ENCODE data around the gene STK11IP.

Gene STK11IP

GRCh38 chr2:219591091-219591490 is 6.6 kb upstream of the STK11IP start:
- no peak for DNase-seq

GRCh38 chr2:219592736-219593135 is 4.9 kb upstream of the STK11IP start:
- no peak for DNase-seq

- no peak for DNase-seq
Measured at GRCh38 chr2:219593154-219593553, 4.5 kb upstream of the STK11IP start.

DNA sequence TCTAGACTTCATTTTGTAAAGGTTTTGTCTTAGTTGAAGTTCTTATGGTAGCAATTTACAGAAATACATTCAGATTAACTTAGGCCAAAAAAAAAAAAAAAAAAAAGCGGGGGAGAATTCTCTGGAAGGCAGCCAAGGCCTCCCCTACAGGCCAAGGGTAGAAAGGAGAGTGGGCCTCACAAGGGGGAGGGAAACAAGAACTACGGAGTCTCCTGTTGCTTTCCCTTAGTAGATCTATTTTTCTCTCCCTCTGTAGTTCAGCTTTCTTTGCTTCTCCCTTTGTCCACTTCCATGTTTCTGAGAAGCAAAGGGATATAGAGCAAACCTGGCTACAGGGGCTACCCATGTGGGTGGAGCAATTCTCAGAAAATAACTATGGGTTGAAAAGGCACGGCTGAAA is 2.4 kb upstream of the STK11IP start:
- no peak for DNase-seq

DNA sequence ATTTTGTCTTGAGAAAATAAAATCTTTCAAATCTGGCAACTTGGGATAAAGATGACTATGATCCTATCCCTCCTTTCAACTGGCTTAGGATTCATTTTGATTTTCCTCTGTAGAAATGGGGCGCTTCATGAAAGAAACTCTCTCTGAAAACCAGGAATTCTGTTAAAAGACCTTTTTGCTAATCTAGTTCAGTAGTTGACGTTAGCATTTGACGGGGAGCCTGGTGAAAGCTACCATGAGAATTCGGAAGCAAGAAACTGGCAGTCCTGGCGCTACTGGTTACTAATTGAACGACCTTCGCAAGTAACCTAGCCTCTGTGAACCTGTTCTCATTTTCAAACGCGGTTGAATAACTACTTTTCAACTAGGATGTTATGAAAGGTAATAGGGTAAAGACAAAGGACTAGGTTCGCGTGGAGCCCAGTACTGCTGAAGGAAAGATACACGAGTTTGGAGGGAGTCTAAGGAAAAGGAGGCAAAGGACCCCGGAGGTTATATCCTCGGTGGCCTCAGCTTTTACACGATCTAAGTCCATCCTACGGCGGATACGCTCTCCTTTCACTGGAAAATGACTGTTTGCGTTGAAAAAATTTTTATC is 604 bp upstream of the STK11IP start:
- peak in 1 of 6 experiments; percentile 14 for DNase-seq

DNA sequence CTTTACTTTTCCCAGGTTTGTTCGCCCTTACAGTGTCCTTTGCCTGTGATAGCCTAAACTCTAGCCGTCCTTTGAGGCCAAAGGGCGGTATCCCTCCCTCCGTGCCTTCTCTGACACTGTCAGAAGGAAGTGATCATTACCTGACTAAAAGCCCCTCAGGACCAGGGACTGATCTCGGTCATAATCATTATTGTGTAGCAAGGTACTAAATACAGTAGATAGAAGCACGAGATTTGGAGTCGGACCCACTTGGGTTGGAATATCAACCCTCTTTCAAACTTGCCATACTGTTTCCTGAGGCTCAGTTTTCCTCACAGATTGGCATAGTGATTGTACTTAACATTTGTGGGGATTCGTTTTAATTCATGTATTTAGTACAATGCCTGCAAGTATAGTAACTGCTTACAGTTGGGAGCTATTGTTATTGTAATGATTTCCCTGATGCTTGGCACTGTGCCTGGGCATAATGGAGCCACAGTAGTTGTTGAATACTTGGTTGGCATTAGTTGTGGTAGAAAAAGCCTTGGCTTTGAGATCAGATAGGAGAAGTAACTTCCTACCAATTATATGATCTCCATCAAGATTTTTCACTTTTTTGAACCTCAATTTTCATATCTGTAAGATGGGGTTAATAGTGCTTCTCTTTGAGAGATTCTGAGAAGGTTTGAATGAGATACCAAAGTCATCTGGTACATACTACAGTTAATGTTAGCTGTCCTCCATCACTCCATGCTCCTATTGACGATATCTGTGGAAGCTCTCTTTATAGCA is 836 bp downstream of the STK11IP start:
- no peak for DNase-seq

- DNase-seq, result no peak
Measured at GRCh38 chr2:219603771-219604170, 6.1 kb downstream of the STK11IP start.

- DNase-seq, result no peak
Measured at GRCh38 chr2:219605607-219605954, 7.9 kb downstream of the STK11IP start.

- DNase-seq, result no peak
Measured at GRCh38 chr2:219607931-219608330, 10.3 kb downstream of the STK11IP start.

DNA sequence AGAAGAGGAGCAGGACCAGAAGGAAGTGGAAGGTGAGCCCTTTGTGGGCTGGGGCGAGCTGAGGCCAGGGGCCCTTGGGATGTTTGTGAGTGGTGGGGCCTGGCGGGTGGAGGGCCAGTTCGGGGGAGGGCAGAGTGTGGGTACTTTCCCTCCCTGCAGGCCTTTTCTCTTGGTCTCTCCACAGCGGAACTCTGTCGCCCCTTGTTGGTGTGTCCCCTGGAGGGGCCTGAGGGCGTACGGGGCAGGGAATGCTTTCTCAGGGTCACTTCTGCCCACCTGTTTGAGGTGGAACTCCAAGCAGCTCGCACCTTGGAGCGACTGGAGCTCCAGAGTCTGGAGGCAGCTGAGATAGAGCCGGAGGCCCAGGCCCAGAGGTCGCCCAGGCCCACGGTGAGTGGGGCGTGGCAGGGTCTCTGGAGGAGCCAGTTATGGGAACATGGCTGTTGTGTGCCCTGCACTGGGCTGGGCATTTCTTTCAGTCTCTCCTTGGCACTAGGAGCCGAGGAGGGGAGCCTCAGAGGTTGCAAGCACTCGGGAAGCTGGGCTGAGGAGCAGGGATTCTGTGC is 10.8 kb downstream of the STK11IP start:
- DNase-seq, result no peak

DNA sequence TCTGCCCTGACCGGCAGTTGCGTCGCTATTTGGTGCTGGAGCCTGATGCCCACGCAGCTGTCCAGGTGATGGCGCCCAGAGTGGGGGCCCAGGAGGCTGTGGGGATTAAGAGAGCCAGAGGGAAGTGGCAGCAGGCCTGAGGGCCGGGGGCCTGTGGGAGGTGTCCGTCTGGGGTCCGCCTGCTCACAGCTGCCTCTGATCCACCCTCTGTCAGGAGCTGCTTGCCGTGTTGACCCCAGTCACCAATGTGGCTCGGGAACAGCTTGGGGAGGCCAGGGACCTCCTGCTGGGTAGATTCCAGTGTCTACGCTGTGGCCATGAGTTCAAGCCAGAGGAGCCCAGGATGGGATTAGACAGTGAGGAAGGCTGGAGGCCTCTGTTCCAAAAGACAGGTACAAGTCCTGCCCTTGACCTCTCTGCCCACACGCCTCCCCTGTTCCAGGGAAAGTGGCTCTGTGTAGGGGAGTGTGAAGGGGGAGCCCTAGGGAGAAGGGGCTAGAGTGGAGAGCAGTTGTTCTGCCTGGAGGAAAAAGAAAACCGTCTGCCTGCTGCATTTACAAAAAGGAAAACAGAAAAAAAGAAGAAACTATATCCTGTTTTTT is 11.6 kb downstream of the STK11IP start:
- DNase-seq, result no peak

DNA sequence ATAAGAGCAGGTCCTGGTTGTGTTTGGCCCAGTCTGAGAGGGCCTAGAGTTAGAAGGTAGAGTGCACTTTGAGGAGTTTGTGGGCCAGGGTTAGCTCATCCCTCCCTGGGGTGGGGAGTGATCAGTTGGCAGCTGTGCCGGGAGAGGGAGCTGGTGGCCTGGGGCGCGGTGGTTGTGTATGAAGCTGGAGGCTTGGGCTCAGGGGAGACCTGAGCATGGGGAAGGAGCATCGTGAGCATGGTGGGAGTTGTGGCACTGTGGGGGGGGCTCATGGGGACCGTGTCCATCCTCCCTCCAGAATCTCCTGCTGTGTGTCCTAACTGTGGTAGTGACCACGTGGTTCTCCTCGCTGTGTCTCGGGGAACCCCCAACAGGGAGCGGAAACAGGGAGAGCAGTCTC is 13.6 kb downstream of the STK11IP start:
- no peak for DNase-seq

DNA sequence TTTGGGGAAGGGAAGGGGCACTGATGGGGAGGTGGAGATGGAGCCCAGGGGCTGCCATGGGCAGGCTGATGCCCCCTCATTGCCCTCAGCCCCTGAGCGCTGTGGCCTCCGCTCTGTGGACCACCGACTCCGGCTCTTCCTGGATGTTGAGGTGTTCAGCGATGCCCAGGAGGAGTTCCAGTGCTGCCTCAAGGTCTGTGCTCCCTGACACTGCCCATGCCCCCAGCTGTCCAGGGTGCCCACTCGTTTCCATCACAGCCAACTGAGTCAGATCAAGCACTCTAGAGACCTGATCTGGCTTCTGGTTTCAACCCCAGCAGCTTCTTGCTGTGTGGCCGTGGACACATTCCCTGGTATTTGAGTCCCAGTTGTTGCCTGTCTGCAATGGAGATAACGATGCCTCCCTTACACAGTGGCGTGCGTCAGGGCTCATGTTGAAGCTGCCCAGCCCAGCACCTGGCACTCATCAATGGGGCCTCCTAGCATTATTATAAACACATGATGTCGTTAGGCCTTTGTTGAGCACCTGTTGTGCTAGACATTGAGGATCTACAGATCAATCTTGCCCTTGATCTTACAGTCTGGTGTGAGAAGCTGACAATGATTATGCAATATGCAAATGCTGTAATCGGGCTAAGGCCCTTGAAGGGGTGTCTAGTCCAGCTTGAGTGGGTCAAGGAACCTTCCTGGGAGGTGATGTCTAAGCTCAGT is 14.4 kb downstream of the STK11IP start:
- no peak for DNase-seq

- DNase-seq, result peak in 2 of 6 experiments; percentile 6 to 7
Measured at GRCh38 chr2:219612577-219613286, 15.1 kb downstream of the STK11IP start.

DNA sequence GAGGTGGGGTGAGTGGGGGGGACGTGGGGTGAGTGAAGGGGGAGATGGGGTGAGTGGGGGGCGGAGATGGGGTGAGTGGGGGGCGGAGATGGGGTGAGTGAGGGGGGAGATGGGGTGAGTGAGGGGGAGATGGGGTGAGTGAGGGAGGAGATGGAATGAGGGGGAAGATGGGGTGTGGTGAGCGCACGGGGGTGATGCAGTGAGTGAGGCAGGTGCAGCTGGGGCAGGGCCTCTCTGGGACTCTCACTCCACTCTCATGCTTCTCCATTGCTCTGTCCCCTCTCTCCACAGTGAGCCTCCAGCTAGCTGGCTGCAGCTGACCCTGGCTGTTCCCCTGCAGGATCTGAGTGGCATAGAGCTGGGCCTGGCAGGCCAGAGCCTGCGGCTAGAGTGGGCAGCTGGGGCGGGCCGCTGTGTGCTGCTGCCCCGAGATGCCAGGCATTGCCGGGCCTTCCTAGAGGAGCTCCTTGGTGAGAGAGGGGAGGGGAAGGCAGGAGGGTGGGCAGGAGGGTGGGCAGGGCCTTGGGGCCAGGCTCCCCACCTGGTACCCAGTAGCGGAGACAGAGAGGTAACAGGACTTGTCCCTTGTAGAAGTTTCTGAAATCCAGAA is 15.9 kb downstream of the STK11IP start:
- DNase-seq, result no peak

DNA sequence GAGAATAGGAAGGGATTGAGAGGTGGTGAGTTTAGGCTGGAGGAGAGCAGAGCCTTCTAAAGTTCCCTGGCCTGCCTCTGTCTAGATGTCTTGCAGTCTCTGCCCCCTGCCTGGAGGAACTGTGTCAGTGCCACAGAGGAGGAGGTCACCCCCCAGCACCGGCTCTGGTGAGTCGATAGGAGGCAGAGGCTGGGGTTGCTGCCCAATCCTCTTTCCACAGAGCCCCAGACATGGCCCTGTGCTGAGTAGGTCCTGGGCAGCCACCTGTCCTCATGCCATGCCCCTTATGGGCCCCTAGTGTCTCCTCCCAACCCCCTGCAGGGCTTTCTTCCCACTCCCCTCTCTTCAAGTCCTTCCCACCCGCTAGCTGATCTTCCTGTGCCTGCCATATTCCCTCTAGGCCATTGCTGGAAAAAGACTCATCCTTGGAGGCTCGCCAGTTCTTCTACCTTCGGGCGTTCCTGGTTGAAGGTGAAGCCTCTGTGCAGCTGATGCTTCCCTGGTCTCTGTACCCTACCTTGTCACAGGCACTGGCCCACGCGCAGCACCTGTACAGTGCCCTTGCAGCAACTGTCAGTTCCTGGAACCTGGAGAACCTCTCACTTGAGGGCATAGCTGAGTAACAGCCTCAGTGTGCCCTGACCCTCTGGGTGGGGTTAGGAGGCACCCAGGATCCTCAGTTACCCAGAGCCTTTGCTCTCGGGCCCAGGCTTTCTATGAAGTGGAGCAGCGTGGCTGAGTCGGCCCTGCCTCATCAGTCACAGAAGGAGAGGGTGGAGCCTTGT is 16.6 kb downstream of the STK11IP start:
- no peak for DNase-seq

DNA sequence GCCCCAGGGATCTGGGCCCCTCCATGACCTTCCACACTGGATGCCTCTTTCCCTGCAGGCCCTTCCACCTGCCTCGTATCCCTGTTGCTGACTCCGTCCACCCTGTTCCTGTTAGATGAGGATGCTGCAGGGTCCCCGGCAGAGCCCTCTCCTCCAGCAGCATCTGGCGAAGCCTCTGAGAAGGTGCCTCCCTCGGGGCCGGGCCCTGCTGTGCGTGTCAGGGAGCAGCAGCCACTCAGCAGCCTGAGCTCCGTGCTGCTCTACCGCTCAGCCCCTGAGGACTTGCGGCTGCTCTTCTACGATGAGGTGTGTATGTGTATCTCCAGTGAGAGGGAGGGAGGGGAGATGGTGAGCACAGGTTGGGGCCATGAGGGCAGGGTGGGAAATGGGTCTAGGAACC is 17.4 kb downstream of the STK11IP start:
- DNase-seq, result no peak

GRCh38 chr2:219615894-219616293 is 18.2 kb downstream of the STK11IP start:
- DNase-seq, result no peak

- no peak for DNase-seq
Measured at GRCh38 chr2:219616550-219616949, 18.9 kb downstream of the STK11IP start.

GRCh38 chr2:219618733-219619122 is 21.1 kb downstream of the STK11IP start:
- no peak for DNase-seq

DNA sequence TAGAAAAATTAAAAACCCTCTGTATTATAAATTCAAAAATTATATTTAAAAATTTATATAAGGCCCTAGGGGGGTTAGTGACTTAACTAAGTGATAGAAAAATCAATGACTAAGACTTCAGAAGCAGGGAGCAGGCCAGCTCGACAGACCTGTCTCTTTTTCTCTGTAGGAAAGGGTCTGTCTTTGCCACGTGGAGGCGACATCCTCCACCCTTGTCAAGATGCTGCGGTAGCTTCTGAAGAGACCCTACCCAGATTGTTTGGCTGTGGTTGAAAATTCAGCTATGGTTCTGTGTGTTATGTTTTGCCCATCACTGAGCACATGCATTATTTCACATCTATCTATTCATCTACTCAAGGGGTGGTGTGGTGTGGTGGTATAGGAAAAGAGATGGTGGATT is 21.6 kb downstream of the STK11IP start:
- no peak for DNase-seq

- DNase-seq, result no peak
Measured at GRCh38 chr2:219620546-219620945, 22.9 kb downstream of the STK11IP start.

Measured in stimulated activated naive CD4-positive, alpha-beta T cell (primary cell).